ENCODE measurements around the gene SH3TC1.

The SH3TC1 gene

GRCh38 chr4:8203052-8203401 is 3.9 kb downstream of the SH3TC1 start:
- Histone ChIP-seq H3K36me3 (ENCODE audit: insufficient read depth, low read length) (no peaks in the 10 kb centered on the region), H3K27ac (no peak overlapping the region), H3K4me3 (no peak overlapping the region), H3K9me3 (ENCODE audit: low read depth, low read length) (no peaks in the 10 kb centered on the region), H3K9ac (ENCODE audit: insufficient read length) (no peak overlapping the region)
- DNase-seq (ENCODE audit: low read depth, low spot score): no peak
- TF ChIP-seq FOXP2 (optimal IDR thresholded peaks at IDR 0.05; ENCODE audit: control extremely low read depth, extremely low read length, insufficient read depth) (no peak), POLR2AphosphoS5 (IDR thresholded peaks at IDR 0.05; ENCODE audit: borderline replicate concordance, low read depth, low read length) (no peak), EZH2 (IDR thresholded peaks at IDR 0.05) (no peak)

- H3K27ac ChIP-seq: no peak overlapping the region
- no peaks in the 10 kb centered on the region for H3K9me3 ChIP-seq (ENCODE audit: low read depth, low read length)
- H3K9ac ChIP-seq (ENCODE audit: insufficient read length): no peak overlapping the region
- no peaks in the 10 kb centered on the region for H3K36me3 ChIP-seq (ENCODE audit: insufficient read depth, low read length)
- DNase-seq (ENCODE audit: low read depth, low spot score): no peak
- TF ChIP-seq EZH2 (IDR thresholded peaks at IDR 0.05): no peak
- TF ChIP-seq POLR2AphosphoS5 (IDR thresholded peaks at IDR 0.05; ENCODE audit: borderline replicate concordance, low read depth, low read length): no peak
- no peak for TF ChIP-seq FOXP2 (optimal IDR thresholded peaks at IDR 0.05; ENCODE audit: control extremely low read depth, extremely low read length, insufficient read depth)
- H3K4me3 ChIP-seq: no peak overlapping the region
Measured at GRCh38 chr4:8203817-8204216, 4.7 kb downstream of the SH3TC1 start.

GRCh38 chr4:8204576-8205227 is 5.6 kb downstream of the SH3TC1 start:
- Histone ChIP-seq H3K9ac (ENCODE audit: insufficient read length) (no peak overlapping the region), H3K27ac (no peak overlapping the region), H3K4me3 (no peak overlapping the region), H3K36me3 (ENCODE audit: insufficient read depth, low read length) (no peaks in the 10 kb centered on the region), H3K9me3 (ENCODE audit: low read depth, low read length) (no peaks in the 10 kb centered on the region)
- DNase-seq (ENCODE audit: low read depth, low spot score): no peak
- TF ChIP-seq EZH2 (IDR thresholded peaks at IDR 0.05) (no peak), POLR2AphosphoS5 (IDR thresholded peaks at IDR 0.05; ENCODE audit: borderline replicate concordance, low read depth, low read length) (no peak), FOXP2 (optimal IDR thresholded peaks at IDR 0.05; ENCODE audit: control extremely low read depth, extremely low read length, insufficient read depth) (no peak)

- Histone ChIP-seq H3K36me3 (ENCODE audit: insufficient read depth, low read length) (no peaks in the 10 kb centered on the region), H3K27ac (no peak overlapping the region), H3K4me3 (no peak overlapping the region), H3K9me3 (ENCODE audit: low read depth, low read length) (no peaks in the 10 kb centered on the region), H3K9ac (ENCODE audit: insufficient read length) (no peak overlapping the region)
- TF ChIP-seq FOXP2 (optimal IDR thresholded peaks at IDR 0.05; ENCODE audit: control extremely low read depth, extremely low read length, insufficient read depth) (no peak), EZH2 (IDR thresholded peaks at IDR 0.05) (no peak), POLR2AphosphoS5 (IDR thresholded peaks at IDR 0.05; ENCODE audit: borderline replicate concordance, low read depth, low read length) (no peak)
- DNase-seq (ENCODE audit: low read depth, low spot score): no peak
Measured at GRCh38 chr4:8205241-8205707, 6.2 kb downstream of the SH3TC1 start.

GRCh38 chr4:8205749-8206611 is 6.9 kb downstream of the SH3TC1 start:
- DNase-seq (ENCODE audit: low read depth, low spot score): no peak
- H3K27ac ChIP-seq: no peak overlapping the region
- no peaks in the 10 kb centered on the region for H3K36me3 ChIP-seq (ENCODE audit: insufficient read depth, low read length)
- no peak overlapping the region for H3K9ac ChIP-seq (ENCODE audit: insufficient read length)
- H3K4me3 ChIP-seq: no peak overlapping the region
- no peaks in the 10 kb centered on the region for H3K9me3 ChIP-seq (ENCODE audit: low read depth, low read length)
- TF ChIP-seq EZH2 (IDR thresholded peaks at IDR 0.05) (no peak), FOXP2 (optimal IDR thresholded peaks at IDR 0.05; ENCODE audit: control extremely low read depth, extremely low read length, insufficient read depth) (no peak), POLR2AphosphoS5 (IDR thresholded peaks at IDR 0.05; ENCODE audit: borderline replicate concordance, low read depth, low read length) (no peak)

GRCh38 chr4:8207314-8207713 is 8.2 kb downstream of the SH3TC1 start:
- Histone ChIP-seq H3K9ac (ENCODE audit: insufficient read length) (no peak overlapping the region), H3K9me3 (ENCODE audit: low read depth, low read length) (no peaks in the 10 kb centered on the region), H3K4me3 (no peak overlapping the region), H3K36me3 (ENCODE audit: insufficient read depth, low read length) (no peaks in the 10 kb centered on the region), H3K27ac (no peak overlapping the region)
- TF ChIP-seq FOXP2 (optimal IDR thresholded peaks at IDR 0.05; ENCODE audit: control extremely low read depth, extremely low read length, insufficient read depth) (no peak), EZH2 (IDR thresholded peaks at IDR 0.05) (no peak), POLR2AphosphoS5 (IDR thresholded peaks at IDR 0.05; ENCODE audit: borderline replicate concordance, low read depth, low read length) (no peak)
- DNase-seq (ENCODE audit: low read depth, low spot score): no peak

- DNase-seq (ENCODE audit: low read depth, low spot score): no peak
- TF ChIP-seq FOXP2 (optimal IDR thresholded peaks at IDR 0.05; ENCODE audit: control extremely low read depth, extremely low read length, insufficient read depth) (no peak), EZH2 (IDR thresholded peaks at IDR 0.05) (no peak), POLR2AphosphoS5 (IDR thresholded peaks at IDR 0.05; ENCODE audit: borderline replicate concordance, low read depth, low read length) (no peak)
- no peak overlapping the region for H3K4me3 ChIP-seq
- no peaks in the 10 kb centered on the region for H3K36me3 ChIP-seq (ENCODE audit: insufficient read depth, low read length)
- H3K9me3 ChIP-seq (ENCODE audit: low read depth, low read length): no peaks in the 10 kb centered on the region
- H3K27ac ChIP-seq: no peak overlapping the region
- H3K9ac ChIP-seq (ENCODE audit: insufficient read length): no peak overlapping the region
Measured at GRCh38 chr4:8208565-8208964, 9.5 kb downstream of the SH3TC1 start.

- H3K36me3 ChIP-seq (ENCODE audit: insufficient read depth, low read length): no peaks in the 10 kb centered on the region
- H3K9me3 ChIP-seq (ENCODE audit: low read depth, low read length): no peaks in the 10 kb centered on the region
- no peak overlapping the region for H3K9ac ChIP-seq (ENCODE audit: insufficient read length)
- H3K27ac ChIP-seq: no peak overlapping the region
- H3K4me3 ChIP-seq: no peak overlapping the region
- TF ChIP-seq POLR2AphosphoS5 (IDR thresholded peaks at IDR 0.05; ENCODE audit: borderline replicate concordance, low read depth, low read length) (no peak), EZH2 (IDR thresholded peaks at IDR 0.05) (no peak), FOXP2 (optimal IDR thresholded peaks at IDR 0.05; ENCODE audit: control extremely low read depth, extremely low read length, insufficient read depth) (no peak)
- DNase-seq (ENCODE audit: low read depth, low spot score): no peak
Measured at GRCh38 chr4:8209181-8209874, 10.2 kb downstream of the SH3TC1 start.
